DMS53 treated with DMSO at 0.1 percent for 48 hours (cell line): Measurements from ENCODE around the gene PMEL.
A peak's percentile ranks its signal among the peaks of the same experiment; 100 is the strongest.

ENCODE experiments used
- DNase-seq: peaks from one replicate; lab custom pipeline; 2025; ENCODE audit not compliant: unreplicated experiment; lab: John Stamatoyannopoulos, UW

PMEL gene

DNA sequence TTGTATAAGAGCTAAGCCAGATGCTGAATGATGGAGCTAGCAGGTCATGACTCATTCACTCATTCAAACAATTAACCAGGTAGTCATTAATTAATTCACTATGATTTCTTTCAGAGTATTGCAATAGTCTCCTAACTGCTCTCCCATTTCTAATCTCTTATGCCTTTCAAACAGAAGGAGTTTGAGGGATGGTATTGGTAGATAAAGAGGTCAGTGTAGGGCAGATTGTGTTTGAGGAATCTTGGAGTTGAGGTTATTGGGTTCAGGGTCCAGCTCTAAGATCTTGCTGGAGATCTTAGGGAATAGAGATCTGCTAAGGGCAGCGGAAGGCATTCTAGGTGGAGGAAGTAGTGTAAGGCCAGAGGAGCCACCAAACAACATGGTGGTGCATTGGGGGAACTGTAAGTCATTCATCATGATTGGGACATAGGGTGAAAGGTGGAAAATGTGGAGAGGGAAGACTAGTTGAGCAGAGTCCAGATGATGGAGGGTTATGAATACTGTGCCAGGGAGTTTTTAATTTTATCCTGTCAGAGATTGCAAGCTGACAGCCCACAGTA, 23.2 kb downstream of the PMEL start:
- DNase-seq: no peak

- DNase-seq: no peak
Observed at GRCh38 chr12:55942055-55942454, 23.8 kb downstream of the PMEL start.

- DNase-seq: peak; percentile 76
Observed at GRCh38 chr12:55940065-55940732, 25.6 kb downstream of the PMEL start.

GRCh38 chr12:55938826-55939501, 26.9 kb downstream of the PMEL start:
- no peak for DNase-seq

- no peak for DNase-seq
Observed at GRCh38 chr12:55937981-55938380, 27.9 kb downstream of the PMEL start.

- DNase-seq: no peak
Observed at GRCh38 chr12:55935738-55936151, 30.1 kb downstream of the PMEL start.

- DNase-seq: no peak
Observed at GRCh38 chr12:55934773-55935172, 31.1 kb downstream of the PMEL start.

- DNase-seq: no peak
Observed at GRCh38 chr12:55933799-55934742, 31.8 kb downstream of the PMEL start.

DNA sequence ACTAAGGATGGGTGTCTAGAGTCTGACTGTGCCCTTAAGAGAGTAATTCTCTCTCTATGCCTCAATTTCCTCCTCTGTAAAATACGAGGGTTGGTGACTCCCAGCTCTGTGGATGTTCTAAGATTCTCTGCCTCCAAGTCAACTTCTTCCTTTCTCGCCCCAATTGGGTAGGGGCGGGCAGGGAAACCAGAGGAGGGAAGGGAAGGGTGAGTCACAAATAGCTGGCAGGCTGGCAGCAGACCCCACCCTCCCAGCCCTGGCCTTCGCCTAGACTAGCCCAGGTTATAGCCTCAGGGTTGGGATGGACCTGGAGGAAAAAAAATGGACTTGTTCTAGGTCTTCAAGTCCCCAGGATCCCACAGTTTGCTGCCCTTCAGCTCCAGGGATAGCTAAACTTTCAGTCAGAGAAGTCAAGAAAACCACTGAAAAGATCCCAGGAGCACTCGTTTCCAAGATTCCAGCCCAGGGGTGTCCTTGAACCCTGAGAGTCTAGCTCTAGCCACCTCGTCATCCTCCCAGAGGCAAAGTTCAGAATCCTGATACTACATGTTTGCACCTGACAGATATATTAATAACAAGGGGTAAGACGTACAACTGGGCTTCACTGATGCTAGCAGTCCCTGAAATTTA, 32.6 kb downstream of the PMEL start:
- DNase-seq: no peak

DNA sequence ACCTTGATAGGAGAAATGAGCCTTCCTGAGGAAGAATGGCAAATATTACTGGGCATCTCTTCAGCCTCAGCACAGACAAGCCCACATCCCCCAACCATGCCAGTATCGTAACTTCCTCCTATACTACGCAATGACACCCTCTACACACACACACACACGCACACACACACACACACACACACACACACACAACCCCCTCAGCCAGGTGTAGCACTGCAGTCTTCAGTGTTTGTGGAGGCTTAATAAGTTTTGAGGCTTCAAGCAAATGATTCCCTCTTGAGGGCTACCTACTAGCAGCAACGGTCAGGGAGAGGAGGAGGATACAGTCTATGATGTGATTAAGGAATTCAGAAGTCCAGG, 33.3 kb downstream of the PMEL start:
- DNase-seq: no peak

DNA sequence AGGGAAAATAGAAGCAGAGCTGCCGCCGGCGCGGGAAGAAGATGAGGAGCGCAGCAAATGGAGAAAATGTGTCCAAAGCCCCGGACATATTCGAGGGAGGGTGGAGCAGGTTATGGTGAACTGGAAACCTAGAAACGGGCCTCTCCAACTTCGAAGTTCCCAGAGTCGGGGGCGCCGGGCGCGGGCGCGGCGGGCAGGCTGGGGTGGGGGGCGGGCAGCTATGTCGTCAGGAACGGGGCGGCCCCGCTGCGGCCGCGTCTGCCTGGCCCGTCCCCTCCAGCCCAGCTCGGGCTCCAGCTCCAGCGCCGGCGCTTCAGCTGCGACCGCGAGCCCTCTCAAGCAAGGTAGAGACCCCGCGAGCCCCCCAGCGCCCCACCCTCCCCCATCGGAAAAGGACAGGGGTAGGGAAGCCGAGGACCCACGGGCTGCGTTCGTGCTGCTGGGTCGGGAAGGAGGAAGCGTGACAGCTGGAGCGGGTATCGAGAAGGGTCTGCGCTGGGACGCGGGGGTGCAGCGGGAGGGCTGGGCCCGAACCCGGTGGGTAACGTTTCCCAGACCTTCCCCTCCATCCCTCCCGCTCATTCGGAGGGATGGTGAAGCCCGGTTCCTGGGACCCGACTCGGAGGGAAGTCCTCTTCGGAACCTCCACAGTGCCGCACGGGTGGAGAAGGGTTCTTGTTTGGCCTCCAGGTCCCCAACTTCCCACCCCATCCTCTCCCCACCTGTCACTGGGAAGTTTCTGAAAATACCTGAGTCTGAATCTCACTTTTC, 33.9 kb downstream of the PMEL start:
- DNase-seq: no peak

GRCh38 chr12:55931317-55931779, 34.5 kb downstream of the PMEL start:
- no peak for DNase-seq

DNA sequence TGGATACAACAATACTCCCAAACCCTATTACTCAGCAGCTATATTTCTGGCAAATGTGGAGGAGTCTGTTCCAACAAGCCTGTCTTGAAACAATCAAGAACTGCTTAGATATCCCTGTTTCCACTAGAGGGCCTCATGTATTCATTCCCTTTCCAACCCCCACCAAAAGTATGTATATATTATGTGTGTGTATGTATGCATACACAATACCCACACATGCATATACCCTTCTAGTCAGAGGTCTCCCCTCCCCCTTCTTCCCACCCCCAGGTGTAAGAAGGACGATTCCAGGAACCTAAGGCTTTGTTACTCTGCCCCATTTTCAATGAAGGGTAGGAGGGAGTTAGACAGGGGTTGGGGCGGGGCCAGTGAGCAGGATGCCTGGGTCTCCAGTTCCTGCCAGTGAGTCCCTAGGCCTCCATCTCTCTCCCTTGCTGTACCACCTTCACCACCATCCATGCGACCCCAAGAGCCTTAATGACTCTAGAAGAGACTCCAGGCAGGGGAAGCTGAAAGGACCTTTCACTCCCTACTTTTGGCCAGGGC, 35.0 kb downstream of the PMEL start, which contains the start of gene DGKA:
DGKA (plus strand) TSS at position 392 of the 546 bp plus-strand sequence. CDS start 5,342 bp downstream, outside the sequence.
- peak; percentile 77 for DNase-seq

- no peak for DNase-seq
Observed at GRCh38 chr12:55929306-55929791, 36.5 kb downstream of the PMEL start.

DNA sequence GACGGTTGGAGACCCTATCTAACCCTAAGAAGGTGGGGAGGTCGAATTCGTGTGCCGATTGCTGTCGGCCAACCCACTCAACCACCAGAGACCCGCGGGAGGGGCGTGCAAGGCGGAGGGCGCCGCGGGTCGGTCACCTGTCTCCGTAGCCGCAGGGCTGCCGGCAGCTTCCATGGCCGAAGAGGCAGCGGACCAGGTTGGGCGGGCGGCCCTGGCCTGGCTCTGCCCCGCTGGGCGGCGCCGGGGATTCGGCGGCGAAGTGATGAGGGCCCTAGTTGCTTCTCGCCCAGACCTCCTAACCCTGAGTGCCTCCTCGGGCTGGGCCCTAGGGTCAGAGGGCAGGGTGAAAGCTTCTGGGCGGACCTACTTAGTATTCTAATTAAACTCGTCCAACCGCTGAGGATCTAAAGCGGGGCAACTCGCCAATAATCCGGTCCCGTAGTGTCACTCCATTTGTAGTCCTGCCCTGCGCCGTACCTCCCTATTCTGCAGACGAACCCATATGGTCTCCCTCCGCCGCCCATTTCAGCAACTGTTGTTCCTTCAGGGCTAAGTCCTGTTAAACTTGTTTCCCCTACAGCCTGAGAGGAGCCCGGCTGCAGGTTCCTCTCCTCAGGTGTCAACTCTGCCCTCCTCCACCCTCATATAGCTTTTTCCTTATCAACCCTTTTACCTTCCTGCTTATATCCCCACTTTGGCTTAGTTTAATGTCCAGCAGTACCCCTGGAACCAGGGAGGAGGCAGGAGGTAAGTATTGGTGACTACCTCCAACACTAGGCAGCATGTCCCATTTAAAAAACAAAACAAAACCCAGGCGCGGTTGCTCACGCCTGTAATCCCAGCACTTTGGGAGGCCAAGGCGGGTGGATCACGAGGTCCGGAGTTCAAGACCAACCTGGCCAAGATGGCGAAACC, 38.0 kb downstream of the PMEL start, which contains the start of gene PYM1:
PYM1 (minus strand) TSS at position 307 of the 915 bp plus-strand sequence; CDS start at position 174, 133 bp downstream.
- DNase-seq: peak; percentile 63

DNA sequence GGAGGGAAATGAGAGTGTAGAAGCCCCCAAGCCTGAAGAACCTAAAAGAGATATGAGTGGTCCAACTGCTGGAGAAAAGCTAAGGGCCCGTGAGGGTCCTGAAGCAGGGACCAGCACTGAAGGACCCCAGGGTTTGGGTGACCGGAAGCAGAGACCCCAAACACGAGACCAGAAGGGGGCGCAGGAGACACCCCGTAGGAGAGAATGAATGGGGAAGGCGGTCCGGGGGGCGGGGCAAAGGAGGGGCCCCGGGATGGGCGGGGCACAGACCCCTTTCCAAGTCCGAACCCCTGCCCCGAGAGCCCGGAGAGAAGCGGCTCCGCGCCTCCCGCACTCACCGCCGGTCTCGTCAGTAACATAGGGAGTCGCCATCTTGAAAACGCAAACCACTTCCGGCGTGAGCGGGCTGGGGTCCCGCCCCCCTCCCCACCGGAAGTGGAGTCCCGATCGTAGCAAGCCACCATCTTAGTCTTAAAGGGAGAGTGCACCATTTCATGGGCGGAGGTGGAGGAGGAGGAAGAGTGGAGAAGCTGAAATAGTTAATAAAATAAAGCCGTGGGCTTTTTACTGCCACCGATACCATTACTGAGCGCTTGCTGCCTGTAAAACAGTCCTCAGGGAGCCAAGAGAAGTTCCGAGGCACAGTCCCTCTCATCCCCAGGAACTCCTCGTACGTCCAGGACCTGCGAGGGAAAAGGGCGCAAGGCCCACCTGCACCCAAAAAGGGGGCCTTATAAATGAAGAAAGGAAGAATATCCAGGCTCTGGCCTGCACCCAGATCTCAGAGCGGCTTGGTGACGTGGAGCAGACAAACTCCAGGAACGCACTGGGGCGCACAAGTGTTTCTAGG, 38.9 kb downstream of the PMEL start:
- DNase-seq: peak; percentile 72
